Fibroblast of skin of left biceps (primary cell): Measurements from ENCODE around the gene PBX1.

Source experiments
- DNase-seq, 2 experiments: peaks; one replicate each; pipeline ENCODE4 v3.0.0-alpha.2; 2013; ENCODE audit warnings: low read depth in 2 of 2

The PBX1 gene

GRCh38 chr1:164667600-164667999 is 108.6 kb downstream of the PBX1 start:
- DNase-seq, result no peak

GRCh38 chr1:164668491-164669400 is 109.8 kb downstream of the PBX1 start:
- DNase-seq, result no peak

- DNase-seq, result no peak
Observed at GRCh38 chr1:164670026-164670425, 111.0 kb downstream of the PBX1 start.

GRCh38 chr1:164670786-164671185 is 111.8 kb downstream of the PBX1 start:
- DNase-seq, result no peak

GRCh38 chr1:164671323-164671965 is 112.5 kb downstream of the PBX1 start:
- no peak for DNase-seq

- DNase-seq, result no peak
Observed at GRCh38 chr1:164671966-164672571, 113.1 kb downstream of the PBX1 start.

- no peak for DNase-seq
Observed at GRCh38 chr1:164672588-164672987, 113.6 kb downstream of the PBX1 start.

GRCh38 chr1:164673584-164674214 is 114.7 kb downstream of the PBX1 start:
- no peak for DNase-seq

GRCh38 chr1:164675342-164675904 is 116.4 kb downstream of the PBX1 start:
- DNase-seq, result no peak

- DNase-seq, result no peak
Observed at GRCh38 chr1:164678136-164678700, 119.2 kb downstream of the PBX1 start.

GRCh38 chr1:164682570-164682969 is 123.6 kb downstream of the PBX1 start:
- no peak for DNase-seq

- DNase-seq, result no peak
Observed at GRCh38 chr1:164683235-164683634, 124.3 kb downstream of the PBX1 start.

- no peak for DNase-seq
Observed at GRCh38 chr1:164685266-164686035, 126.5 kb downstream of the PBX1 start.

- no peak for DNase-seq
Observed at GRCh38 chr1:164687777-164688176, 128.8 kb downstream of the PBX1 start.

GRCh38 chr1:164688791-164689190 is 129.8 kb downstream of the PBX1 start:
- DNase-seq, result no peak

- DNase-seq, result no peak
Observed at GRCh38 chr1:164689672-164690511, 130.9 kb downstream of the PBX1 start.

- no peak for DNase-seq
Observed at GRCh38 chr1:164692420-164692819, 133.4 kb downstream of the PBX1 start.

GRCh38 chr1:164693564-164694359 is 134.8 kb downstream of the PBX1 start:
- DNase-seq, result no peak

GRCh38 chr1:164694505-164694904 is 135.5 kb downstream of the PBX1 start:
- DNase-seq, result no peak
